Activated T-helper 17 cell treated with anti-CD3 and anti-CD28 coated beads, Interleukin-2, amount 50 U/mL, for 72 hours (primary cell): ENCODE results near the gene SELENOI. TPM values are rescaled to one million over a fixed set of nuclear protein-coding genes. Genes with fewer than 3 reads are reported as not detected.
A peak's percentile ranks its signal among the peaks of the same experiment; 100 is the strongest.
"Not testable (repeated sequence)": the region's sequence is repeated elsewhere in the genome, so short reads cannot be mapped to it uniquely, and the experiment has no call there.

Experiments used
- ATAC-seq: fragments of 150-1000 bp; cut with Tn5 transposase; replicated peaks from 2 replicates; pipeline ENCODE4 v1.10.0; 2021; ENCODE audit warnings: mild to moderate bottlenecking, moderate library complexity
- H3K27ac Mint-ChIP-seq: one replicate; pipeline ENCODE4 v1.8.0; 2022; ENCODE audit warnings: mixed read lengths
- H3K27me3 Mint-ChIP-seq: one replicate; pipeline ENCODE4 v1.8.0; 2022; ENCODE audit warnings: mixed read lengths
- H3K36me3 Mint-ChIP-seq: one replicate; pipeline ENCODE4 v1.8.0; 2022; ENCODE audit warnings: low read depth, mild to moderate bottlenecking, mixed read lengths
- H3K4me1 Mint-ChIP-seq: one replicate; pipeline ENCODE4 v1.8.0; 2022; ENCODE audit warnings: mixed read lengths
- H3K4me3 Mint-ChIP-seq: one replicate; pipeline ENCODE4 v1.8.0; 2022; ENCODE audit warnings: mild to moderate bottlenecking, mixed read lengths
- H3K9me3 Mint-ChIP-seq: one replicate; pipeline ENCODE4 v1.8.0; 2022; ENCODE audit warnings: mixed read lengths
- total RNA-seq, 2 donors: library from RNA; stranded (reverse); gene quantifications; one replicate each; pipeline ENCODE4 v1.2.3, GENCODE V29; 2022

Gene SELENOI
- total RNA-seq, 2 donors from 2014 or later: 21.0 to 44.5 TPM

- Mint-ChIP-seq H3K27me3 (no peaks in the 10 kb centered on the region), H3K4me3 (no peak overlapping the region), H3K36me3 (no peaks in the 10 kb centered on the region), H3K27ac (no peak overlapping the region), H3K9me3 (no peaks in the 10 kb centered on the region), H3K4me1 (peaks cover 5% of the 10 kb centered on the region)
- peak; percentile 80 for ATAC-seq
These were observed 9.2 kb upstream of the SELENOI start for GRCh38 chr2:26336719-26337118.

- H3K4me3 Mint-ChIP-seq: no peak overlapping the region
- peaks cover 5% of the 10 kb centered on the region for H3K4me1 Mint-ChIP-seq
- H3K27ac Mint-ChIP-seq: no peak overlapping the region
- no peak for ATAC-seq
- H3K27me3 Mint-ChIP-seq: no peaks in the 10 kb centered on the region
- no peaks in the 10 kb centered on the region for H3K9me3 Mint-ChIP-seq
- H3K36me3 Mint-ChIP-seq: no peaks in the 10 kb centered on the region
These were observed 8.6 kb upstream of the SELENOI start for GRCh38 chr2:26337298-26337697.

- no peaks in the 10 kb centered on the region for H3K27me3 Mint-ChIP-seq
- H3K36me3 Mint-ChIP-seq: no peaks in the 10 kb centered on the region
- ATAC-seq: no peak
- no peak overlapping the region for H3K27ac Mint-ChIP-seq
- no peaks in the 10 kb centered on the region for H3K9me3 Mint-ChIP-seq
- H3K4me3 Mint-ChIP-seq: no peak overlapping the region
- peaks cover 5% of the 10 kb centered on the region for H3K4me1 Mint-ChIP-seq
These were observed 5.1 kb upstream of the SELENOI start for GRCh38 chr2:26340831-26341230.

GRCh38 chr2:26344581-26345282, 1.2 kb upstream of the SELENOI start:
- Mint-ChIP-seq H3K4me3 (peak overlapping the region; percentile 93), H3K9me3 (no peaks in the 10 kb centered on the region), H3K4me1 (peaks cover 10% of the 10 kb centered on the region), H3K27ac (peak overlapping the region; percentile 95), H3K27me3 (no peaks in the 10 kb centered on the region), H3K36me3 (peaks cover 33% of the 10 kb centered on the region)
- no peak for ATAC-seq

- Mint-ChIP-seq H3K27ac (peak overlapping the region; percentile 95), H3K36me3 (peaks cover 35% of the 10 kb centered on the region), H3K4me1 (peaks cover 10% of the 10 kb centered on the region), H3K9me3 (no peaks in the 10 kb centered on the region), H3K27me3 (no peaks in the 10 kb centered on the region), H3K4me3 (peak overlapping the region; percentile 93)
- no peak for ATAC-seq
These were observed 729 bp upstream of the SELENOI start for GRCh38 chr2:26345283-26345544.

- peaks cover 14% of the 10 kb centered on the region for H3K4me1 Mint-ChIP-seq
- ATAC-seq: peak; percentile 30
- peaks cover 45% of the 10 kb centered on the region for H3K36me3 Mint-ChIP-seq
- peak within 1 kb of the TSS; percentile 99 for H3K27ac Mint-ChIP-seq
- no peaks in the 10 kb centered on the region for H3K27me3 Mint-ChIP-seq
- H3K4me3 Mint-ChIP-seq: peak within 1 kb of the TSS; percentile 93
- H3K9me3 Mint-ChIP-seq: no peaks in the 10 kb centered on the region
These were observed 611 bp downstream of the SELENOI start, which contains the start of gene ADGRF3 for GRCh38 chr2:26346454-26347053. Gene ADGRF3 (minus strand): TSS chr2:26346789. CDS start chr2:26346234, 555 bp downstream.

GRCh38 chr2:26347286-26347865, 1.4 kb downstream of the SELENOI start:
- no peaks in the 10 kb centered on the region for H3K27me3 Mint-ChIP-seq
- ATAC-seq: no peak
- H3K27ac Mint-ChIP-seq: peak overlapping the region; percentile 99
- no peaks in the 10 kb centered on the region for H3K9me3 Mint-ChIP-seq
- peaks cover 51% of the 10 kb centered on the region for H3K36me3 Mint-ChIP-seq
- H3K4me1 Mint-ChIP-seq: peaks cover 15% of the 10 kb centered on the region
- peak overlapping the region; percentile 93 for H3K4me3 Mint-ChIP-seq

- no peaks in the 10 kb centered on the region for H3K27me3 Mint-ChIP-seq
- peaks cover 64% of the 10 kb centered on the region for H3K36me3 Mint-ChIP-seq
- no peak for ATAC-seq
- no peak overlapping the region for H3K4me3 Mint-ChIP-seq
- no peaks in the 10 kb centered on the region for H3K9me3 Mint-ChIP-seq
- H3K4me1 Mint-ChIP-seq: peaks cover 15% of the 10 kb centered on the region
- no peak overlapping the region for H3K27ac Mint-ChIP-seq
These were observed 3.7 kb downstream of the SELENOI start for GRCh38 chr2:26349690-26350089.

GRCh38 chr2:26351375-26352090, 5.6 kb downstream of the SELENOI start:
- ATAC-seq: no peak
- Mint-ChIP-seq H3K9me3 (no peaks in the 10 kb centered on the region), H3K27me3 (no peaks in the 10 kb centered on the region), H3K36me3 (peaks cover 71% of the 10 kb centered on the region), H3K4me3 (no peak overlapping the region), H3K27ac (no peak overlapping the region), H3K4me1 (peaks cover 26% of the 10 kb centered on the region)

GRCh38 chr2:26352892-26353291, 6.9 kb downstream of the SELENOI start:
- peak; percentile 98 for ATAC-seq
- H3K27ac Mint-ChIP-seq: no peak overlapping the region
- no peak overlapping the region for H3K4me3 Mint-ChIP-seq
- peaks cover 34% of the 10 kb centered on the region for H3K4me1 Mint-ChIP-seq
- H3K36me3 Mint-ChIP-seq: peaks cover 65% of the 10 kb centered on the region
- H3K9me3 Mint-ChIP-seq: no peaks in the 10 kb centered on the region
- no peaks in the 10 kb centered on the region for H3K27me3 Mint-ChIP-seq

GRCh38 chr2:26354469-26354868, 8.5 kb downstream of the SELENOI start:
- H3K27me3 Mint-ChIP-seq, ATAC-seq, H3K4me3 Mint-ChIP-seq, H3K9me3 Mint-ChIP-seq, H3K27ac Mint-ChIP-seq: not testable (repeated sequence)
- H3K36me3 Mint-ChIP-seq: peaks cover 55% of the 10 kb centered on the region
- peaks cover 36% of the 10 kb centered on the region for H3K4me1 Mint-ChIP-seq

- Mint-ChIP-seq H3K27me3 (no peaks in the 10 kb centered on the region), H3K36me3 (peaks cover 55% of the 10 kb centered on the region), H3K4me1 (peaks cover 44% of the 10 kb centered on the region), H3K27ac (peak overlapping the region; percentile 6), H3K9me3 (no peaks in the 10 kb centered on the region), H3K4me3 (peak overlapping the region; percentile 26)
- peak; percentile 66 for ATAC-seq
These were observed 9.4 kb downstream of the SELENOI start for GRCh38 chr2:26355038-26355995.

GRCh38 chr2:26356111-26356510, 10.2 kb downstream of the SELENOI start:
- ATAC-seq: no peak
- no peak overlapping the region for H3K27ac Mint-ChIP-seq
- H3K4me3 Mint-ChIP-seq: peak overlapping the region; percentile 26
- no peaks in the 10 kb centered on the region for H3K9me3 Mint-ChIP-seq
- H3K4me1 Mint-ChIP-seq: peaks cover 48% of the 10 kb centered on the region
- H3K27me3 Mint-ChIP-seq: no peaks in the 10 kb centered on the region
- peaks cover 50% of the 10 kb centered on the region for H3K36me3 Mint-ChIP-seq

- H3K36me3 Mint-ChIP-seq: peaks cover 47% of the 10 kb centered on the region
- H3K27me3 Mint-ChIP-seq: no peaks in the 10 kb centered on the region
- ATAC-seq: peak; percentile 28
- H3K4me1 Mint-ChIP-seq: peaks cover 43% of the 10 kb centered on the region
- H3K9me3 Mint-ChIP-seq: no peaks in the 10 kb centered on the region
- H3K4me3 Mint-ChIP-seq: peak overlapping the region; percentile 26
- peak overlapping the region; percentile 76 for H3K27ac Mint-ChIP-seq
These were observed 10.8 kb downstream of the SELENOI start for GRCh38 chr2:26356771-26357170.
